Endothelial cell of umbilical vein (primary cell): ENCODE measurements around the gene ACER2. TPM values are rescaled to one million over a fixed set of nuclear protein-coding genes. Genes with fewer than 3 reads are reported as not detected.

ENCODE experiments used
- BruUV-seq: library from RNA; stranded (reverse); fragments of 400-500 nt; replicated peaks from 2 replicates; lab custom pipeline; 2021; lab: Mats Ljungman, UMichigan
- CTCF ChIA-PET: fragments of 300-600, 350-600 bp; sonication (Branson Sonifier 250); formaldehyde crosslinking; loops from one replicate; lab custom pipeline; 2021; ENCODE audit warnings: antibody characterized with exemption, inconsistent platforms; lab: Charles Lee
- POLR2A ChIA-PET: fragments of 300-600, 350-600 bp; sonication (Branson Sonifier 250); formaldehyde crosslinking; loops from one replicate; lab custom pipeline; 2021; ENCODE audit warnings: antibody characterized with exemption, inconsistent platforms; lab: Charles Lee
- DNase-seq: peaks from one replicate; pipeline ENCODE4 v3.0.0-alpha.2; 2011; ENCODE audit warnings: low read depth, low spot score
- FAIRE-seq: peaks from 2 replicates; lab custom pipeline; 2011; peaks lifted over from hg19 to GRCh38; lab: Jason Lieb, UNC
- H2AFZ ChIP-seq: 2 replicates; pipeline ENCODE4 v1.6.0; 2012; ENCODE audit warnings: low read depth, low read length, control low read depth, inconsistent platforms
- H3K27ac ChIP-seq: 2 replicates; pipeline ENCODE4 v1.5.1; 2011; ENCODE audit warnings: low read depth, mild to moderate bottlenecking, control low read depth, low read length, moderate library complexity; ENCODE audit not compliant: insufficient read depth
- H3K27me3 ChIP-seq, 2 experiments: 2 replicates each; pipeline versions ENCODE4 v1.6.0 to v1.6.1; 2011; ENCODE audit warnings: low read length in 2 of 2, mixed read lengths in 1 of 2; ENCODE audit not compliant: control insufficient read depth in 2 of 2, insufficient read depth in 2 of 2
- H3K36me3 ChIP-seq, 2 experiments: 2 replicates in 1 of 2; 3 replicates in 1 of 2; pipeline ENCODE4 v1.5.1; 2011; ENCODE audit warnings: low read length in 2 of 2, mild to moderate bottlenecking in 1 of 2, moderate library complexity in 1 of 2; ENCODE audit not compliant: control insufficient read depth in 2 of 2, insufficient read depth in 2 of 2; ENCODE audit errors: extremely low read depth in 1 of 2
- H3K4me1 ChIP-seq: 3 replicates; pipeline ENCODE4 v1.5.1; 2011; ENCODE audit warnings: mild to moderate bottlenecking, low read length; ENCODE audit not compliant: control insufficient read depth, insufficient read depth; ENCODE audit errors: extremely low read depth
- H3K4me2 ChIP-seq: 2 replicates; pipeline ENCODE4 v1.6.1; 2011; ENCODE audit warnings: low read length, control low read depth, mixed read lengths; ENCODE audit not compliant: insufficient read depth
- H3K4me3 ChIP-seq, 3 experiments: fragments of 200-600 bp in 1 of 3; sonication (generic), shearing (Covaris generic) in 1 of 3; replicated peaks in 1 of 3; 2 replicates each; pipeline ENCODE4 v1.5.1; 2011 to 2016; ENCODE audit warnings: control low read depth in 3 of 3, low read length in 3 of 3, mild to moderate bottlenecking in 2 of 3, inconsistent platforms in 1 of 3, low read depth in 1 of 3, moderate library complexity in 1 of 3; ENCODE audit not compliant: insufficient read depth in 1 of 3
- H3K79me2 ChIP-seq: 2 replicates; pipeline ENCODE4 v1.6.0; 2012; ENCODE audit warnings: low read length, inconsistent platforms; ENCODE audit not compliant: control insufficient read depth, insufficient read depth
- H3K9ac ChIP-seq: replicated peaks from 2 replicates; pipeline ENCODE3; 2011; ENCODE audit warnings: low read length, control low read depth; ENCODE audit not compliant: insufficient read depth; ENCODE audit errors: extremely low read depth
- H3K9me1 ChIP-seq: replicated peaks from 3 replicates; pipeline ENCODE4 v1.6.0; 2011; ENCODE audit warnings: mild to moderate bottlenecking, low read length; ENCODE audit not compliant: control insufficient read depth, insufficient read depth; ENCODE audit errors: extremely low read depth
- H3K9me3 ChIP-seq: replicated peaks from 2 replicates; pipeline ENCODE4 v1.5.1; 2012; ENCODE audit warnings: low read length, inconsistent platforms; ENCODE audit not compliant: control insufficient read depth, insufficient read depth
- H4K20me1 ChIP-seq: replicated peaks from 2 replicates; pipeline ENCODE3; 2011; ENCODE audit warnings: mild to moderate bottlenecking, low read length; ENCODE audit not compliant: control insufficient read depth, insufficient read depth; ENCODE audit errors: extremely low read depth
- EZH2 ChIP-seq: IDR thresholded peaks from 2 replicates; pipeline ENCODE4 v1.6.1; 2012; ENCODE audit warnings: borderline replicate concordance, low read depth, mild to moderate bottlenecking, moderate library complexity, low read length, inconsistent platforms; ENCODE audit not compliant: severe bottlenecking
- FOS ChIP-seq: IDR thresholded peaks from 2 replicates; pipeline ENCODE4 v1.6.1; 2011; ENCODE audit warnings: mild to moderate bottlenecking, low read length, moderate library complexity, borderline replicate concordance; ENCODE audit not compliant: insufficient read depth
- GATA2 ChIP-seq: IDR thresholded peaks from 2 replicates; pipeline ENCODE4 v1.7.0; 2011; ENCODE audit warnings: low read depth, mild to moderate bottlenecking, moderate library complexity, mixed read lengths, low read length; ENCODE audit not compliant: insufficient read length, insufficient read depth
- JUN ChIP-seq: IDR thresholded peaks from 2 replicates; pipeline ENCODE4 v1.6.1; 2011; ENCODE audit warnings: borderline replicate concordance, low read depth; ENCODE audit not compliant: insufficient read length, insufficient read depth
- MYC ChIP-seq: IDR thresholded peaks from one replicate; pipeline ENCODE4 v1.6.1; 2011; ENCODE audit warnings: mild to moderate bottlenecking, low read depth, low read length
- POLR2A ChIP-seq: IDR thresholded peaks from 2 replicates; pipeline ENCODE4 v1.6.1; 2012; ENCODE audit warnings: low read depth, mild to moderate bottlenecking, control low read depth, low read length
- dilution Hi-C: fragments of 300-500 bp; cut with MboI; formaldehyde crosslinking; loops from one replicate; pipeline ENCODE4 v1.15.0; 2019; ENCODE audit warnings: low sequenced_read_pairs; ENCODE audit not compliant: extremely low pct_ligation_motif_present
- intact Hi-C: fragments of 100-400 bp; cut with micrococcal nuclease; formaldehyde crosslinking; loops from one replicate; pipeline ENCODE4 v1.10.0; 2022
- polyA plus RNA-seq, 4 experiments: library from polyadenylated mRNA; depleted of rRNA in 3 of 4; stranded (reverse) in 3 of 4; unstranded in 1 of 4; fragments of >200 nt; gene quantifications; 2 replicates each; pipeline versions ENCODE4 v1.2.1 to v1.2.3, GENCODE V29; 2011 to 2012; ENCODE audit warnings: missing spikeins in 1 of 4
- total RNA-seq: library from RNA; stranded (reverse); gene quantifications from 2 replicates; pipeline ENCODE4 v1.2.3, GENCODE V29; 2021
- TF ChIP-seq, protein P1 (sequence below), 2 donors: IDR thresholded peaks; 1 replicate in 1 of 2; 2 replicates in 1 of 2; pipeline ENCODE4 v1.5.1; 2011; ENCODE audit warnings: low read length in 2 of 2, mild to moderate bottlenecking in 2 of 2, moderate library complexity in 2 of 2, control low read depth in 1 of 2, inconsistent platforms in 1 of 2, low read depth in 1 of 2; ENCODE audit not compliant: insufficient read depth in 1 of 2; ENCODE audit errors: extremely low read depth in 1 of 2

ACER2 gene
- total and polyA plus RNA-seq, 2 donors (not counting 3 experiments of a cell fraction or from before 2014, with no cell fraction given), result 5.2 to 7.3 TPM

GRCh38 chr9:19492775-19493173 is 84.0 kb downstream of the ACER2 start:
- Histone ChIP-seq H3K4me3 (no peak overlapping the region), H3K9me1 (no peaks in the 10 kb centered on the region), H3K4me1 (no peaks in the 10 kb centered on the region), H3K27me3 (peaks cover 6 to 13% of the 10 kb centered on the region in 2 experiments), H3K9me3 (no peaks in the 10 kb centered on the region), H4K20me1 (no peaks in the 10 kb centered on the region), H3K36me3 (no peaks in the 10 kb centered on the region), H2AFZ (no peak overlapping the region), H3K27ac (no peak overlapping the region), H3K79me2 (no peaks in the 10 kb centered on the region), H3K9ac (no peak overlapping the region), H3K4me2 (no peak overlapping the region)
- DNase-seq (no peak), FAIRE-seq (no peak)
- TF ChIP-seq GATA2 (no peak), POLR2A (no peak), MYC (no peak), JUN (no peak), FOS (no peak)
- ChIA-PET CTCF (interaction anchor here (0.6 to 0.7 kb wide), 2 partner anchors 12 to 506 kb away, joined by 3 read pairs; no protein-coding TSS in a partner anchor), POLR2A (no interaction called here)
- intact Hi-C loops (loop anchor here (1.0 kb wide), 1 partner anchor 430 kb away; no protein-coding TSS in a partner anchor), dilution Hi-C loops (no loop called here)
- no TSS peak for BruUV-seq

DNA sequence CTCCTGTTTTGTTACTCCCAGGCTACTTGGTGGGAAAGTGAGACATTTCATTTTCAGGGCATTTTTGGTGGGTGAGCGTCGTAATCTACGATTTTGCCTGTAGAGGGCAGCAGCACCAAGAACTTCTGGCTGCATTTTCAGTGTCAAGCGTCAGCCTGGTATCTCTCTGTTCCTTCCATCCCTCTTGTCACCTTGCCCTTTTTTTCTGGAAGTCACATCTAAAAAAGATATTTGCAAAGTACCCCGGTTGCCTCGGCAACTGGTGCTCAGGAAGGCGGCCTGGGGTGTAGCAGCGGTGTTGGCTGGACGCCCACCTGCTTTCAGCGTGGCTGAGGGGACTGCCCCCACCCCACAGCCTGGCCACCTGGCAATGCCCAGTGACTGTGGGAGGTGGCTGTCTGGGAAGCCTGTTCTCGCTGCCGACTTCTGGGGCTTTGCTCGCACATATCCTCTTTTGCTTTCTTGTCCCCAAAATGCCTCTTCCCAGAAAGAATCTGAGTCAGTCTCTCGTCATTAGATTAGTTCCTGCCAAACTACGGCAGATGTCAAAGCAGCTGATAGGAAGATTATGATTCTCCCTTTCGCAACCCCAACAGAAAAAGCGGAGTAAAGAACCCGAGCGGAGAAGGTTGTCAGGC is 84.5 kb downstream of the ACER2 start:
- H3K4me1 ChIP-seq, result no peaks in the 10 kb centered on the region
- no peaks in the 10 kb centered on the region for H3K79me2 ChIP-seq
- ChIA-PET CTCF (interaction anchor here (0.7 to 1.0 kb wide), 2 partner anchors 505 to 556 kb away, joined by 3 read pairs; no protein-coding TSS in a partner anchor), POLR2A (no interaction called here)
- no TSS peak for BruUV-seq
- H3K4me2 ChIP-seq, result no peak overlapping the region
- H3K9me1 ChIP-seq, result no peaks in the 10 kb centered on the region
- no peaks in the 10 kb centered on the region for H3K36me3 ChIP-seq
- no peak overlapping the region for H3K27ac ChIP-seq
- no peak for TF ChIP-seq GATA2
- no peak for TF ChIP-seq EZH2
- TF ChIP-seq, protein P1, sequence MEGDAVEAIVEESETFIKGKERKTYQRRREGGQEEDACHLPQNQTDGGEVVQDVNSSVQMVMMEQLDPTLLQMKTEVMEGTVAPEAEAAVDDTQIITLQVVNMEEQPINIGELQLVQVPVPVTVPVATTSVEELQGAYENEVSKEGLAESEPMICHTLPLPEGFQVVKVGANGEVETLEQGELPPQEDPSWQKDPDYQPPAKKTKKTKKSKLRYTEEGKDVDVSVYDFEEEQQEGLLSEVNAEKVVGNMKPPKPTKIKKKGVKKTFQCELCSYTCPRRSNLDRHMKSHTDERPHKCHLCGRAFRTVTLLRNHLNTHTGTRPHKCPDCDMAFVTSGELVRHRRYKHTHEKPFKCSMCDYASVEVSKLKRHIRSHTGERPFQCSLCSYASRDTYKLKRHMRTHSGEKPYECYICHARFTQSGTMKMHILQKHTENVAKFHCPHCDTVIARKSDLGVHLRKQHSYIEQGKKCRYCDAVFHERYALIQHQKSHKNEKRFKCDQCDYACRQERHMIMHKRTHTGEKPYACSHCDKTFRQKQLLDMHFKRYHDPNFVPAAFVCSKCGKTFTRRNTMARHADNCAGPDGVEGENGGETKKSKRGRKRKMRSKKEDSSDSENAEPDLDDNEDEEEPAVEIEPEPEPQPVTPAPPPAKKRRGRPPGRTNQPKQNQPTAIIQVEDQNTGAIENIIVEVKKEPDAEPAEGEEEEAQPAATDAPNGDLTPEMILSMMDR (IDR thresholded peaks at IDR 0.05; ENCODE audit: extremely low read depth in 1 of 2, insufficient read depth in 1 of 2, low read depth in 1 of 2, low read length in 2 of 2), result peak; percentile 69 to 76
- intact Hi-C loops, result loop anchor here (1.0 kb wide), 1 partner anchor 429 kb away; no protein-coding TSS in a partner anchor
- H2AFZ ChIP-seq, result no peak overlapping the region
- H3K9ac ChIP-seq, result no peak overlapping the region
- dilution Hi-C loops, result no loop called here
- peaks cover 5 to 13% of the 10 kb centered on the region in 2 experiments for H3K27me3 ChIP-seq
- H3K9me3 ChIP-seq, result no peaks in the 10 kb centered on the region
- H3K4me3 ChIP-seq, result no peak overlapping the region
- no peaks in the 10 kb centered on the region for H4K20me1 ChIP-seq
- FAIRE-seq, result peak; percentile 92
- DNase-seq, result peak; percentile 59
